Heart left ventricle (tissue), 16 donors: ENCODE data around the gene JKAMP. TPM values are rescaled to one million over a fixed set of nuclear protein-coding genes. Genes with fewer than 3 reads are reported as not detected.

Source experiments
- ATAC-seq, 4 donors: fragments of 200-7000 bp; cut with Tn5 transposase; one replicate each; pipeline ENCODE4 v1.9.1; 2020 to 2022; ENCODE audit warnings: moderate library complexity in 4 of 4, mild to moderate bottlenecking in 3 of 4, moderate number of reproducible peaks in 1 of 4
- DNase-seq, 5 donors: peaks; one replicate each; pipeline ENCODE4 v3.0.0-alpha.2; 2020
- H3K27ac ChIP-seq, 12 donors: fragments of 200-600 bp; sonication (generic) in 4 of 12; one replicate each; pipeline versions ENCODE4 v1.5.0 to v1.8.0; 2016 to 2022; ENCODE audit warnings: mild to moderate bottlenecking in 2 of 12
- H3K27me3 ChIP-seq, 9 donors: fragments of 200-600 bp; sonication (generic) in 2 of 9; one replicate each; pipeline versions ENCODE4 v1.5.1 to v1.8.0; 2016 to 2022; ENCODE audit warnings: mild to moderate bottlenecking in 3 of 9
- H3K36me3 ChIP-seq, 9 donors: fragments of 200-600 bp; sonication (generic) in 2 of 9; one replicate each; pipeline versions ENCODE4 v1.5.0 to v1.8.0; 2018 to 2022; ENCODE audit warnings: mild to moderate bottlenecking in 2 of 9
- H3K4me1 ChIP-seq, 12 donors: fragments of 200-600 bp; sonication (generic) in 4 of 12; one replicate each; pipeline versions ENCODE4 v1.5.0 to v1.8.0; 2016 to 2022; ENCODE audit warnings: mild to moderate bottlenecking in 3 of 12
- H3K4me3 ChIP-seq, 12 donors: fragments of 200-600 bp; sonication (generic) in 4 of 12; one replicate each; pipeline versions ENCODE4 v1.5.0 to v1.8.0; 2017 to 2022; ENCODE audit warnings: mild to moderate bottlenecking in 9 of 12, moderate library complexity in 4 of 12
- H3K9me3 ChIP-seq, 12 donors: fragments of 200-600 bp; sonication (generic) in 4 of 12; one replicate each; pipeline versions ENCODE4 v1.5.0 to v1.8.0; 2016 to 2022; ENCODE audit warnings: mild to moderate bottlenecking in 1 of 12
- CTCF ChIP-seq, 12 donors: fragments of 200-600 bp; sonication (generic) in 4 of 12; IDR thresholded peaks; one replicate each; pipeline versions ENCODE4 v1.5.0 to v1.8.0; 2018 to 2022; ENCODE audit warnings: antibody characterized with exemption in 12 of 12, mild to moderate bottlenecking in 5 of 12
- POLR2A ChIP-seq, 2 donors: fragments of 450-650 bp; IDR thresholded peaks; one replicate each; pipeline ENCODE4 v1.6.1; 2017; ENCODE audit warnings: antibody characterized with exemption in 2 of 2, mild to moderate bottlenecking in 2 of 2, moderate library complexity in 2 of 2
- WGBS, 4 donors: extraction: QIAGEN DNeasy Blood & Tissue Kit in 2 of 4; methylation state at CpG; one replicate each; pipeline versions ENCODE4 v1.1.5 to v1.1.7; 2013 to 2018; 5-methylcytosine and 5-hydroxymethylcytosine counted together
- intact Hi-C, 10 donors: fragments of 100-400 bp; cut with DNase I; formaldehyde crosslinking; loops; one replicate each; pipeline versions ENCODE4 v1.11.1 to v1.14.2; 2022
- polyA plus RNA-seq, 2 donors: library from polyadenylated mRNA; stranded (reverse); fragments of 200-250 nt; gene quantifications; one replicate each; pipeline ENCODE4 v1.2.3, GENCODE V29; 2013
- total RNA-seq, 9 donors: library from RNA; depleted of rRNA in 2 of 9; stranded (reverse); fragments of >200 nt in 2 of 9; fragmentation: NEBNext Ultra II Directional in 3 of 9; extraction: Animal tissue kit (Norgen Biotek cat#: 25700) in 3 of 9; gene quantifications; one replicate each; pipeline versions ENCODE4 v1.1.0 to v1.2.4, GENCODE V29; 2016 to 2023
- donor health status: ischemic (EF 13 %, LVEDD 7.1; RV severe dilation, severe dysfunction).
- donor health status: healthy with polysubstance abuse.
- donor health status: DM: no; HTN: yes; CAD: no.
- donor health status: DM: no; HTN: no; CAD: no.
- donor health status: ischemic (EF 25% LVEDD 6.9; RV normal size, moderate dysfunction).
- donor health status: ischemic (EF 25% LVEDD 5.7; RV mildly dilated, moderate dysfunction).
- donor health status: healthy.
- donor health status: DM: yes; HTN: yes; CAD: no.
- donor health status: ischemic (EF 35%, LVEDD 5.7; RV mildly dilated, moderate dysfunction).
- donor health status: nonischemic (EF 11% LVEDD 7.7; RV severe dilation, severe dysfunction).
- donor health status: DM: yes; HTN: yes; CAD: no.
- donor health status: PGD.
- donor health status: ischemic (EF 29% LVEDD 5.4; RV normal size, mild dysfunction).
- donor health status: nonischemic (EF 23%, LVEDD 6.1; RV moderate dilation, normal function).

Gene JKAMP
- total and polyA plus RNA-seq, 11 donors, result 11.4 to 52.9 (median 31.2) TPM

DNA sequence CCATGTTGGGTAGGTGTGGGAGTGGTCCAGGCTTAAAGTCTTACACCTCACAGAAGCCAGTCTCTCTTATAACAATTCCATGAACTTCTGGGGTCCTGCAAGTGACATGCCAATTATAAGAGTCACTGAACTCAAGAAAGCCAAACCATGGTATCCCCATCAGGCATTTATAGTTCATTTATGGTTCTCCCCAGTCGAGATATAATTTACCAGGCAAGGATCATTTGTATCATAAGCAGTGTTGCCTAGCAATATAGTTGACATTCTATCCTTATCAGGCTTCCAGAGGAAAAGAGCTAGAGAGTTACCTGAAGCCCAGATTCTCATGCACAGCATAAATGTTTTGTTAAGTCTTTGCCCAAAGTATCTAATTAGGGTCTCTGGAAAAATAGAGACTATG is 8.1 kb downstream of the JKAMP start:
- peaks cover 0 to 100% (median 96%) of the 10 kb centered on the region in 9 donors for H3K36me3 ChIP-seq

GRCh38 chr14:59500732-59501131 is 16.4 kb downstream of the JKAMP start:
- TF ChIP-seq POLR2A (IDR thresholded peaks at IDR 0.05), result no peak
- TF ChIP-seq CTCF (IDR thresholded peaks at IDR 0.05), result no peak
- Histone ChIP-seq H3K27me3 (no peaks in the 10 kb centered on the region), H3K4me1 (peaks cover 0 to 6% (median 0%) of the 10 kb centered on the region in 12 donors), H3K27ac (no peak overlapping the region), H3K9me3 (no peaks in the 10 kb centered on the region), H3K36me3 (peaks cover 0 to 93% (median 67%) of the 10 kb centered on the region in 9 donors), H3K4me3 (no peak overlapping the region)
- no peak for DNase-seq
- intact Hi-C loops, result loop anchor here in 1 of 10 donors (10.0 kb wide), 1 partner anchor 684 kb away; no protein-coding TSS in a partner anchor
- WGBS, 4 donors, result 71 to 81% (median 74%) methylated on average over 3 of the region's 3 CpGs
- no peak for ATAC-seq

More for the DNA sequence above, 8.1 kb downstream of the JKAMP start:
- Histone ChIP-seq H3K27me3 (no peaks in the 10 kb centered on the region), H3K27ac (no peak overlapping the region), H3K4me1 (peaks cover 0 to 26% (median 1%) of the 10 kb centered on the region in 12 donors), H3K4me3 (no peak overlapping the region), H3K9me3 (no peaks in the 10 kb centered on the region)
- 49 to 60% (median 59%) methylated on average over 1 of the region's 1 CpG for WGBS, 4 donors
- intact Hi-C loops, result no loop called here
- ATAC-seq, result peak in 1 of 4 donors; percentile 55
- no peak for DNase-seq
- no peak for TF ChIP-seq POLR2A (IDR thresholded peaks at IDR 0.05)
- no peak for TF ChIP-seq CTCF (IDR thresholded peaks at IDR 0.05)

GRCh38 chr14:59503256-59503655 is 18.9 kb downstream of the JKAMP start:
- WGBS, 4 donors, result 71 to 94% (median 82%) methylated on average over 4 of the region's 4 CpGs
- no peak for TF ChIP-seq CTCF (IDR thresholded peaks at IDR 0.05)
- TF ChIP-seq POLR2A (IDR thresholded peaks at IDR 0.05), result no peak
- Histone ChIP-seq H3K36me3 (peaks cover 0 to 68% (median 42%) of the 10 kb centered on the region in 9 donors), H3K4me1 (peaks cover 0 to 6% (median 0%) of the 10 kb centered on the region in 12 donors), H3K9me3 (no peaks in the 10 kb centered on the region), H3K27me3 (no peaks in the 10 kb centered on the region), H3K27ac (no peak overlapping the region), H3K4me3 (no peak overlapping the region)
- DNase-seq (no peak), ATAC-seq (no peak)
- intact Hi-C loops, result loop anchor here in 1 of 10 donors (10.0 kb wide), 1 partner anchor 682 kb away; no protein-coding TSS in a partner anchor

GRCh38 chr14:59507063-59507751 is 22.9 kb downstream of the JKAMP start:
- Histone ChIP-seq H3K4me1 (no peaks in the 10 kb centered on the region), H3K36me3 (peaks cover 0 to 33% (median 16%) of the 10 kb centered on the region in 9 donors), H3K9me3 (no peaks in the 10 kb centered on the region), H3K27me3 (peaks cover 0 to 4% (median 0%) of the 10 kb centered on the region in 9 donors), H3K27ac (no peak overlapping the region), H3K4me3 (no peak overlapping the region)
- no peak for TF ChIP-seq POLR2A (IDR thresholded peaks at IDR 0.05)
- TF ChIP-seq CTCF (IDR thresholded peaks at IDR 0.05), result peak; percentile 53 to 72 (median 64)
- intact Hi-C loops, result loop anchor here in 1 of 10 donors (10.0 kb wide), 1 partner anchor 678 kb away; no protein-coding TSS in a partner anchor
- peak in 3 of 4 donors; percentile 63 to 81 (median 77) for ATAC-seq
- DNase-seq, result peak in 3 of 5 donors; percentile 17 to 40 (median 23)
